HG02840 (cell line): ENCODE results near the gene ADAMTS6.
"Not testable (repeated sequence)": the region's sequence is repeated elsewhere in the genome, so short reads cannot be mapped to it uniquely, and the experiment has no call there.

Experiments used
- ATAC-seq: cut with Tn5 transposase; IDR thresholded peaks from one replicate; pipeline ENCODE4 v1.9.1; 2021; ENCODE audit warnings: mild to moderate bottlenecking, moderate library complexity, moderate number of reproducible peaks; ENCODE audit not compliant: unreplicated experiment, low FRiP score

Gene ADAMTS6

DNA sequence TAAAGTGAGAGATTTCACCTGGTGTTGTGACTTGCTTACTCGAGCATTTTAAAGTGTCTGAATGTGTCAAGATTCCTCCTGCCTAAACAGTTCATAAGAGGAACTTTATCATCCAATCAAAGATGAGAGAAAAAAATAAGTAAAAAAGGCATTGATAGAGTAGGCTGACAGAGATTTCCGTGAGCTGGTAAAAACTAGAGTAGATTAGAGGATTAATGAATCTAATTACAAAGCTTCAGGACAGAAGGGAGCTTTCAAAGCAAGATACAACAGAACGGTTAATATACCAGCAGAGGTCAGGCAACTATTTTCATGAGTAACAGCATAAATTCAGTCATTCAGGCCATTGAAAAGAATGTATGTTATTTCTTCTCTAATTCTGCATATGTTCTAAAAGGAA is 91.5 kb downstream of the ADAMTS6 start:
- no peak for ATAC-seq

DNA sequence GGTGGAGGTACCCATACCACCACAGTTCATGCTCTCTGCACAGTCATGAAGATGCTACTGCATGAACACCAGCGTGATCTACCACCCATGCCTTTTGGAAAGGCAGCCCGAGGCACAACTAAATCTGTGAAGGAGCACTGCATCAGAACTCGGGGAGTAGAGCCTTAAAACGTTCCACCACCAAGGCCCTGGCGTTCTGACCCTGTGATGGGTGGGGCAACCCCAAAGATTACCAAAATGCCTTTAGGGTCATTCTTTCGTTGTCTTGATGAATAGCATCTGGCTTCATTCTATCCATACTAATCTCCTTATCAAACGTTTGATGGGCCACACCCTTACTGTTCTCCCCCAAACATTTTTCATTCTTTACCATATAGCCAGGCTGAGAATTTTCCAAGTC is 97.9 kb downstream of the ADAMTS6 start:
- no peak for ATAC-seq

DNA sequence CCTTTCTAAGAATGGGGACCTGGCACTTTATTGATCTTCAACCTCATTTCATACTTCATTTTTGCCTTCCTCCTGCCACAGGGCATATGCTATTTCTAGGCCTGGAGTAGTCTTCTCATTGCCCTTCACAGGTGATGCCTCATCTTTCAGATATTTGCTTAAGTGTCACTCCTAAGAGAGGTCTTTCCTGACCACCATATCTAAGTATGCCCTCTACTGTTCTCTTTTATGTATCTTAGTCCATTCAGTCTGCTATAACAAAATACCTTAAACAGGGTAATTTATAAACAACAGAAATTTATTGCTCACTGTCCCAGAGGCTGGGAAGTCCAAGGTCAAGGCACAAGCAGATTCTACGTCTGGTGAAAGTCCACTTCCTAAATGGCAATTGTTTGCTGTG is 99.1 kb downstream of the ADAMTS6 start:
- no peak for ATAC-seq

DNA sequence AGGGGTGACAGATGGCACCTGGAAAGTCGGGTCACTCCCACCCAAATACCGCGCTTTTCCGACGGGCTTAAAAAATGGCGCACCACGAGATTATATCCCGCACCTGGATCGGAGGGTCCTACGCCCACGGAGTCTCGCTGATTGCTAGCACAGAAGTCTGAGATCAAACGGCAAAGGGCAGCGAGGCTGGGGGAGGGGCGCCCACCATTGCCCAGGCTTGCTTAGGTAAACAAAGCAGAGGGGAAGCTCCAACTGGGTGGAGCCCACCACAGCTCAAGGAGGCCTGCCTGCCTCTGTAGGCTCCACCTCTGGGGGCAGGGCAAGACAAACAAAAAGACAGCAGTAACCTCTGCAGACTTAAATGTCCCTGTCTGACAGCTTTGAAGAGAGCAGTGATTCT is 111.2 kb downstream of the ADAMTS6 start:
- ATAC-seq, result not testable (repeated sequence)

DNA sequence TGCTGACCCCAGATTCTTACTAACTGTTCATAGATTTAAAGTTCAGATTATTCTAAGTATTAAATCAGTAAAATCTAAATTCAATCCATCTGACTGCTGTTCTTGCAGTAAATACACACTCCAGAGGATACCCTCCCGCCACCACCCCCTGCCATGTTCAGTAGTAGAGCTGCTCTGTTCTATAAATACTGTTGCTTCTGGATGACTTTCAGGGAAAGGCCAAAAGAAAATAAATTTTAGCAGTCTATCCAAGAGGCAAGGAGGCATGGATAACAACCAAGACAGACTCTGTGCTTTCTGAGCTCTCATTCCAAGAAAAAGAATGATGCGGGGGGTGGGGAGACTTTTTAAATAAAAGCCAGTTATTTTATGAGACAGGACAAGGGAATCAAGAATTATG is 115.1 kb downstream of the ADAMTS6 start:
- ATAC-seq, result no peak

DNA sequence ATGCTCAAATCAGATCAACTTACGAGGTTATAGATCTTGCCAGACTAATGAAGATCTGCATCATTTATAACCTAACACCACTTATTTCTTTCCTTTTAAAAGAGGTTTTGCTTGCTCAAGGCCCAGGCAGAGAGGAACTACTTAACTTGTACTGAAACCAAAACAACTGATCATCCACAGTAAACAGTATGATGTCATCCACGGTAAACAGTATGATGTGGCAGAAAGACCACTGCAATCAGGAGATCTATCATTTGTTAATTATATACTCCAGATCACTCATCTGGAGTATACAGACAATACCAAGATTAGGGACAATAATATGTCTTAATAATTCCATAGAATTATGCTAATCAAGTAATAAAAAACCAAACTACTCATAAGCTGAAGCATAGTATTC is 116.8 kb downstream of the ADAMTS6 start:
- no peak for ATAC-seq

DNA sequence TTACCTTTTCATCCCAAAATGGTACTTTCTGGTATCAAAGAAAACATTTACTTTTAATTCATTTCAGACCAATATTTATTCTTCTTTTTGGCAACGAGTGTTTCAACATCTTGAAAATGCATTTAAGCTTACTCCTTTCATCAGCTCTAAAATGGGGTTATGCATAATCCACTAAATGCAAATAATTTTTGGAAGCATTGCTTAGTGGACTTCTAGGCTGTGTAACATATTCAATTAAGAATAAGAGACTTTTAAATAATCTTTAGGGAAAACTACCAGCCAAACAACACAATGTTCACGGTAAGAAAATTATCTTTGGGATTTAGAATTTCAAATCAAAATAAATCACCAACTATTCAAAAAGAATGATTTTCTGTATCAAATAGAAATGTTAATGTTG is 118.2 kb downstream of the ADAMTS6 start:
- no peak for ATAC-seq

DNA sequence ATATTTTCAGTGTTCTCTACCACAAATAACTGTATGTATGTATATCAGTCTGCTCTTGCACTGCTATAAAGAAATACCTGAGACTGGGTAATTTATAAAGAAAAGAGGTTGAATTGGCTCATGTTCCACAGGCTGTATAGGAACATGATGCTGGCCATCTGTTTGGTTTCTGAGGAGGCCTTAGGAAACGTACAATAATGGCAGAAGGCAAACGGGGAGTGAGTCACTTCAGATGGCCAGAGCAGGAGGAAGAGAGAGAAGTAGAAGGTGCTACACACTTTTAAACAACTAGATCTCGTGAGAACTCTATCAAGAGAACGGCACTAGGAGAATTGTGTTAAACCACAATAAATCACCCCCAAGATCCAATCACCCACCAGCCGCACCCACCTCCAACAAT is 121.7 kb downstream of the ADAMTS6 start:
- ATAC-seq, result no peak

DNA sequence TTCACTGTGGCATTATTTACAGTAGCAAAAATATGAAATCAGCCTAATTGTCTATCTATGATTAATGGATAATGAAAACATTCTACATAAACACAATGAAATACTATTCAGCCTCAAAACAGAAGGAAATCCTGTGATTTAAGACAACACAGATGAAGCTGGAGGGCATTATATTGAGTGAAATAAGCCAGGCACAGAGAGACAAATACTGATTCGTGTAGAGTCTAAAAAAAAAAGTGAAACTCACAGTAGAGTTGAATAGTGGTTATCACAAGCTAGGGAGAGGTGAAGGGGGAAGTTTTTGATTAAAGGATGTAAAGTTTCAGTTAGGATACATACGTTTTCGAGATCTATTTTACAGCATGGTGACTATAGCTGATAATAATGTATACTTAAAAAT is 122.2 kb downstream of the ADAMTS6 start:
- ATAC-seq, result no peak

DNA sequence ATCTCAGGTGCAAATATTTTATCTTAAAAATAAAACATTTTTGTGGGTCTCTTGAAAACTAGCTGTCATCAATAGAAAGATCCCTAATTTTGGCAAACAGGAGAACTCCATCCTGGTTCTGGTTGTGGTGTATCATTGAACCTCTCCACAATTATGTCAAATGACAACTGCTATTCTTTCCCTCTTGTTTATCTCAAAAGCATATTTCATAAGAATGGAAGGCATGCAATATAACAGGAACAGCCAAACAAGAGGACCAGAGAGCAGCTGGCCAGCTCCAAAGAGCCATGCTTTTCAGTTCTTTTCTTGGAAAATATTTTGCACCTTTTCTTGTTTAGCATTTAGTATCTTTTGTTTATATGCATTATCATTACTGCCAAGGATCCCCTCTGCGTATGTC is 125.4 kb downstream of the ADAMTS6 start:
- ATAC-seq, result no peak

DNA sequence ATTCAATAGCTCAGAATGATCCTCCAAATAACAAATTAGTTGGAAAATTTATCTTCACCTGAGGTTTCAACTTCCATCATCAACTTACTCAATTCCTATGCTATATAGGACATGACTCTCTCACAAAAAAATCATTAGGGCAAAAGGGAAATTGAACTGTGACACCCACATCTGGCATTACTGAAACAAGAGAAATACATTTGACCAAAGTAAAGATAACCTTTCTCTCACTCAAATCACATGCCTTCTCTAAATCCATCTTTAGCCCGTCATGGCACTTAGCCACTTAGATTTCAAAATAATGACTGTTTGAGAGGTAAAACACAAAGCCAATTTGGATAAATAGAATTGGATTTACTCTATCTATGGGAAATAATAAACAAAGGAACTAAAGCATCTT is 126.4 kb downstream of the ADAMTS6 start:
- ATAC-seq, result no peak

DNA sequence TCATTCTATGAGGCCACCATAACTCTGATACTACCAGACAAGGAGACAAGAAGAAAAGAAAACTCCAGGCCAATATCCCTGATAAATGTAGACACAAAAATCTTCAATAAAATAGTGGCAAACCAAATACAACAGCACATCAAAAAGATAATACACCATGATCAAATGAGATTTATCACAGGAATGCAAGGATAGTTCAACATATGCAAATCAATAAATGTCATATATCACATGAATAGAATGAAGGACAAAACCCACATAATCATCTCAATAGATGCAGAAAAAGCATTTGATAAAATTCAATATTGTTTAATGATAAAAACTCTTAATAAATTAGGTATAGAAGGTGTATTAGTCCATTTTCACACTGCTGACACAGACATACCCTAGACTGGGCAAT is 139.9 kb downstream of the ADAMTS6 start:
- no peak for ATAC-seq

DNA sequence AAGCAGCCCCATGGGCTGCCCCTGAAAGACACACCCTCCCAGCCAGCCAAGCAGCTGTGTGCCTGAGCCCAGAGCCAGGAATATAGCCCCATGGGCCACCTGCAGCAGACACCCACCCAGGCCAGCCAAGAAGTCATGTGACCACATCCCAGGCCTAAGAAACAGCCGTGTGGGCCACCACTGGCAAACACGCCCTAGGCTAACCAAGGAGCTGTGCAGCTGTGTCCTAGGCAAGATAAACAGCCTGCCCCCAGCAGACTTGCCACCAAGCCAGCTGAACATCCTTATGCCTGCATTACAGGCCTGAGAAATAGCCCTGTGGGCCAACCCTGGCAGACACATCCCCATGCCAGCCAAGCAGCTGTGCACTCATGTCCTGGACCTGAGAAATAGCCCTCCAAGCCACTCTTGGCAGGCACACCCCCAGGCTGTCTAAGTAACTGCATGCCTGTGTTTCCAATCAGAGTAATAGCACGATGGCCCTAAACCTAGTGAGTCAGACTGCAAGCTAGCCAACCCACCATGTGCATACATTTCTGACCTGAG is 143.0 kb downstream of the ADAMTS6 start:
- ATAC-seq, result no peak

DNA sequence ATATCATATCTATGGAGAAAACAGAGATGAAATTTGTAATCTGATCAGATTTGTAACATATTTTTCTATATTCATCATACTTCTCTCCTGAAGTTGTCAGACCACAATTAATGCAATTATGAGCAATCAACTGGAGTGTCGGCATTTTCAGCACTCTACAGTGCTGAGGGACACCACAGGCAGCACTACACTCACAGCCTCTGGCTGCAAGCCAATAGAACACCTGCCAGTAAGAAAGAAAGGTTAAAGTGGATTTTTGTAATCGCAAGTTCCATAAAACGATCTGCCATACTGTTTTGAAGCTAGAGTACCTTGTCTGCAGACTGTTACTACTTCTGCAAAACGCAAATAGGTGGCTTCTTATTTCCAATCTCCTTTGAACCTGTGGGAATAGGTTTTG is 147.6 kb downstream of the ADAMTS6 start:
- ATAC-seq, result no peak

DNA sequence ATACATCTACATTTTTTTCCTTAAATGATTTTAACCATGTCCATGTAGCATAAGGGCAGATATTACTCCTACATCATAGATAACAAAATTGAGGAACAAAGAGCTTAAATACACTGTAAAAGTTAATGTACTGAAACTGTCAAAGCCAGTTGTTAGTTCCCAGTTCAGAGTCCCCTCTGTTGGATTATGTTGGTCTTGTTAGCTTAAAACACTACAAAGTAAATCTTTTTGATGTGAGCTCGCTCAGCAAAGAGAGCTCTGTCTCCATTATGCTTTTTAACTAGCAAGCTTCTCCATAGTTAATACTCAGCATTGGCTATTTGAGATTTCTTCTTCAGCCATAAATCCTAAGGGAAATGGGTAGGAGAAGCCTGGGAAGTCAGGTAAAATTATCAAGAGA is 149.1 kb downstream of the ADAMTS6 start:
- no peak for ATAC-seq

DNA sequence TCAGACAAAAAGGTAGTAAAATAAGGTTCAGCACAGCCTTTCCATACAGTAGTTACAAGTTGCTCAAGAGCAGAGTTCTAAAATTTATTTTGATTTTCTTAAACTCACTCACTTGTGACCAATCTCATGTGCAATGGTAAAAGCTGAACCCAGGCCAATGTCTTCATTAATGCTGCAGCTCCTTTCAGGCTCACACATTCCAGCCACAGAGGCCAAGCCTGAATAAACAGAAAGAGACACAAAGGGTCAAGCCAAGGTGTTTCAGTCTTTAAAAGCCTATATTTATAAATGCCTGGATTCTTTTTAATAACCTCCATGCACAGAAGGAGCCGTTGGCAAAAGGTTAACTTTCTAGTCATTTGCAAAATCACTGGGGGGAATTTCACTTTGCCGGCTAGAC is 152.5 kb downstream of the ADAMTS6 start:
- no peak for ATAC-seq

DNA sequence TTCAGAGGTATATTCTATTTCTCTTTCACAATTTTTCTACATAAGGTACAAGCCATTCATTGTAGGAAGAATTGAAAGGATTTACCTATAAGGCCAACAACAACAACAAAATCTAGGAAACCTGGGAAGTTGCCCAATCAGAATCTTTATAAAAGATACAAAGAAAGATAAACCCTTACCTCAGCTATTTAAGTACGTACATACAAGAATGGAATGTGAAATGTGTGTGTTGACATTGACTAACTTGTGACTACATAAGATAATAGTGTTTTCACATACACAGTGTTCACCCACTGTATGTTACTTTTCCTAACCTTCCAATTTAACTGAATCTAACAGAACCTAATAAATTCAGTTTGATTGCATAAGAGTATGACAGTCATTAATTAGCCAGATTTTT is 154.1 kb downstream of the ADAMTS6 start:
- no peak for ATAC-seq

DNA sequence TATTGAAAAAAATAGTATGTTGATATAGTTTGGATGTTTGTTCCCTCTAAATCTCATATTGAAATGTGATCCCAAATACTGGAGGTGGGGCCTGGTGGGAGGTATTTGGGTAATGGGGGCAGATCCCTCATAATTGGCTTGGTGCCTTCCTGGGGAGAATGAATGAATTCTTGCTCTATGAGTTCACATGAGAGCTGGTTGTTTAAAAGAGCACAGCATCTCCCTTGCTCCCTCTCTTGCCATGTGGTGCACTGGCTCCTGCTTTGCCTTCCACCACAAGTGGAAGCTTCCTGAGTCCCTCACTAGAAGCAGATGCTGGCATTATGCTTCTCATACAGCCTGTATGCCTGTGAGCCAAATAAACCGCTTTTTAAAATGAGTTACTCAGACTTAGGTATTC is 154.8 kb downstream of the ADAMTS6 start:
- no peak for ATAC-seq

DNA sequence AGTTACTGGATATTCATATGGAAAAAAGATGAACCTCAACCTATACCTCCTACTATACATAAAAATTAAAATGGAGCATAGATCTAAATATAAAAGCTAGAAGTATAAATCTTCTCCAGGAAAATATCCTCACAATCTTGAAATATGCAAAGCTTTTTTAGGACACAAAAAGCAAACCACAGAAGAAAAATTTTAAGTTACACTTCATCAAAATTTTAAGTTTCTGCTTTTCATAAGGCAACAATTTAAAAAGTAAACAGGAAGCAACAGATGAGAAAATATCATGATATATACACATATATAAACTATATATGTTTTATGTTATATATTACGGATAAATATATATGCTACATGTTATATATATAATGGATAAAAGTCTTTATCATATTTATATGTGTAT is 157.5 kb downstream of the ADAMTS6 start:
- no peak for ATAC-seq

DNA sequence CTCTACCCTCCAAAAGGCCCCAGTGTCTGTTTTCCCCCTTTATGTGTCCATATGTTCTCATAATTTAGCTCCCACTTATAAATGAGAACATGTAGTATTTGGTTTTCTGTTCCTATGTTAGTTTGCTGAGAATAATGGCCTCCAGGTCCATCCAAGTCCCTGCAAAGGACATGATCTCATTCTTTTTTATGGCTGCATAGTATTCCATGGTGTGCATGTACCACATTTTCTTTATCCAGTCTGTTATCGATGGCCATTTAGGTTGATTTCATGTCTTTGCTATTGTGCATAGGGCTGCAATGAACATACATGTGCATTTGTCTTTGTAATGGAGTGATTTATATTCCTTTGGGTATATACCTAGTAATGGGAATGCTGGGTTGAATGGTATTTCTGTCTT is 161.0 kb downstream of the ADAMTS6 start:
- ATAC-seq, result not testable (repeated sequence)

DNA sequence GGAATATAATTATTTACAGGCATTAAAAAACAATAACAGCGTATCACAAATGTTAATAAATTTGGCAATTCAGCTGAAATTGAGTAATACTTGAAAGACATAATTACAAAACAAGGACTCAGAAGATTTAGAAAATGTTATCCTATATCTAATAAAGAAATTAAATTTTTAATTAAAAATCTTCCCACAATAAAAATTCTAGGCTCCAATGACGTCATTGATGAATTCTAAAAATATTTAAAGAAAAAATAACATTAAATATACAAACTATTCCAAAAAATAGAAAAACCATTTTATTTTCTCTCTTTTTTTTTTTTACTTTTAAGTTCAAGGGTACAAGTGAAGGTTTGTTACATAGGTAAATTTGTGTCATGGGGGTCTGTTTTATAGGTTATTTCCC is 161.5 kb downstream of the ADAMTS6 start:
- no peak for ATAC-seq

DNA sequence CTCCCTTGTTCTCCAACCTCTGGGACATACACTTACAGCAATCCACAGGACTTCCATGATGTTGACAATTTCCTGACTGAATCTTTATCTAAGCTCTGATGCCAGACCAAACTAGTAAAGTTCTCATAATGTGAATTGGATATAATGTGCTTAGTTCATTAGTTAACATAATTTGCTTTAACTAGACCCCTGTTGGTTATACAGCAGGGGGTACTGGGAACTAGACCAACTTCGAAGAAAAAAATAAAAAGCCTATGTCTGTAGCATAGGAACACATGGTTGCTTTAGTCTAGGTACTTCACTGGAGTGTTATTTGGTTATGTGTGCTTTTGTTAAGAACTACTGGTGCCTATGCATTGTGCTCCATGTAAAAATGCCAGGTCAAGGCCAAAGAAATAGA is 173.8 kb downstream of the ADAMTS6 start:
- ATAC-seq, result no peak

DNA sequence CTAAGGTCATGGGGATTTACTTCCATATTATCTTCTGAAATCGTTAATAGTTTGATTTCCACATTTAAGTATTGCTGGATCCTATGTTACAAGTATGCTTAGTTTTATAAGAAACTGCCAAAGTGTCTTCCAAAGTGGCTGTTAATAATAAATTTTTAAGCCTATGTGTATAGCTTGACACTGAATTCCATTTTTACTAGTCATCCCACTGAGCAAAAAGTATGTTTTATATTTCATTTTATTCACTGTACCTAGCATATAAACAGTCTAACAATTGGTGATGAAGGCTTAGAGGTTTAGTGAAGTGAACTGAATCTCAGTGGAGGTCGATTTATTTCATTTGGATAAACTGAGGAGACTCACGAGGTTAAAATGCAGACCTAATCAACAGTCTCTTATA is 174.6 kb downstream of the ADAMTS6 start:
- no peak for ATAC-seq
